Measurements from ENCODE around the gene TRAF3. TPM values are rescaled to one million over a fixed set of nuclear protein-coding genes. Genes with fewer than 3 reads are reported as not detected.
"Not testable (repeated sequence)": the region's sequence is repeated elsewhere in the genome, so short reads cannot be mapped to it uniquely, and the experiment has no call there.

The TRAF3 gene
- total RNA-seq, 2 experiments from 2014 or later: 68.8 to 73.6 TPM

DNA sequence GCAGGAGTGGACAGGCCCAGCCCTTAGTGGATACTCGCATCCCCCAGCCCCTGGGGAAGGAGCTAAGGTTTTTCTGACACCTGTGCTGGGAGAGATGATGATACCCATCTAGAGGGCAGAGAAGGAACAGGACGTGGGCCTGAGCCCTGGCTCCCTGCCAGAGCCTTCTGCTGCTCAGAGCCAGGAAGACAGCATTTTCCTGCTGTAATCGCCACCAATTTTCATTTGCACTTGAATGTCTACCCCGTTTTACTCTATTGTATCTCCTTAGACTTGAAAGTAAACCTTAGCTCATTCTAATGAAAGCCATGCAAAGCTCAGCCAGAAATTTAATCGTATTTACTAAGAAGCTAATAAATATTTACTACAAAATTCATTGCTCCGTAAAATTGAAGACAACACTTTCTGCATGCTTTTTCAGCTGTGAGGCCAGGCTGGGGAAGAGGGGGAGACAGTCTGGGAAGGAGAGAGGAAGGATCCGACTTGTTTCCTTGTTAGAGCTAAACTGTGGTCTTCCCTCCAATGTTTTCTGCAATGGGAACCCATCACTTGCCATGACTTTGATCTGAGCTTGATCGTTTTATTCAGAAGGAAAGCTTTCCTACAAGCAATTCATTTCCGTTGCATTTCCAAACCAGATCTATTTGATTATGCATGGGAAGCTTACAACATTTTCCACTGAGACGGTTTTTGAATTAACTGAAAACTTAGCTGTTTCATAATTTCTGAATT, 17.6 kb upstream of the TRAF3 start:
- POLR2A ChIA-PET: no interaction called here
- DNase-seq: no peak
- intact Hi-C loops (cut with micrococcal nuclease): no loop called here
- peaks cover 7% of the 10 kb centered on the region for H3K27me3 Mint-ChIP-seq
- no peak overlapping the region for H3K4me3 Mint-ChIP-seq
- H3K27ac Mint-ChIP-seq: no peak overlapping the region
- no peaks in the 10 kb centered on the region for H3K9me3 Mint-ChIP-seq
- H3K36me3 Mint-ChIP-seq: no peaks in the 10 kb centered on the region
- CTCF ChIA-PET: interaction anchor here (0.8 to 1.4 kb wide), 3 partner anchors 13 to 65 kb away, joined by 3 to 10 read pairs (median 5); no protein-coding TSS in a partner anchor
- H3K4me1 Mint-ChIP-seq (ENCODE audit: low read depth): peaks cover under 1% of the 10 kb centered on the region

DNA sequence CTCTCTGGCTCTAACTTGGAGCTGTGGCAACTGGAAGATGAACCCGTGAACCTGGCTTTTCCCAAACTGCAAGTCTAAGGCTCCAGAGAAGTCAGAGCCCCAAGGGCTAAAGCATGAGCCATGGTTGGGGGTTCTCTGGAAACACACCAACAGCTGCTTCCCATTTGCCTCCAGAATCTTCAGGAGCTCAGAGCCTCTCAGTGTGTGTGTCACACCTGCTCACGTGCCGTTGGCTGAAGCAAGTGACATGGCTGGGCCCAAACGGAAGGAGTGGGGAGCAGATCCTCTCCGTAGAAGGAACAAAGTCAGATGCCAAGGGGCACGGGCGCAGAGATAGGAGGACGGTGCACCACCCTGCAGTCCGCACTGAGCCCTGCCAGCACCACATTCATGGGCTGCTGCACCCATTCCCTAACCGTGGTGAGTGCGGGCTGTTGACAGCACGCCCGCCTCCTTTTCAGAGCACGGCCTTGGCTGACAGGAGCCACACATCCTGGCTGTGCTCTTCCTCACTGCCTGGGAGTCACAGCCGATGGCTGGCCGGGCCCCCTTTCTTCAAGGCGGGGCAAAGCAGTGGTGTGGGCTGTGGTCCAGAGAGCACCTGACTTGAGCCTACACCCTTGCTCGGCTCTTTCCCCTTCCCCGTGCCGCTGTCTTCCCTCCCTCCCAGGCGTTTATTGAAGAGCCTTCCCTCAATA, 16.6 kb upstream of the TRAF3 start:
- CTCF ChIA-PET: interaction anchor here (1.3 to 1.4 kb wide), 2 partner anchors 12 to 66 kb away, joined by 3 to 10 read pairs; no protein-coding TSS in a partner anchor
- intact Hi-C loops (cut with micrococcal nuclease): no loop called here
- no peaks in the 10 kb centered on the region for H3K36me3 Mint-ChIP-seq
- POLR2A ChIA-PET: no interaction called here
- H3K4me1 Mint-ChIP-seq (ENCODE audit: low read depth): no peaks in the 10 kb centered on the region
- H3K27ac Mint-ChIP-seq: no peak overlapping the region
- no peak overlapping the region for H3K4me3 Mint-ChIP-seq
- H3K9me3 Mint-ChIP-seq: no peaks in the 10 kb centered on the region
- DNase-seq: no peak
- H3K27me3 Mint-ChIP-seq: peaks cover 7% of the 10 kb centered on the region

DNA sequence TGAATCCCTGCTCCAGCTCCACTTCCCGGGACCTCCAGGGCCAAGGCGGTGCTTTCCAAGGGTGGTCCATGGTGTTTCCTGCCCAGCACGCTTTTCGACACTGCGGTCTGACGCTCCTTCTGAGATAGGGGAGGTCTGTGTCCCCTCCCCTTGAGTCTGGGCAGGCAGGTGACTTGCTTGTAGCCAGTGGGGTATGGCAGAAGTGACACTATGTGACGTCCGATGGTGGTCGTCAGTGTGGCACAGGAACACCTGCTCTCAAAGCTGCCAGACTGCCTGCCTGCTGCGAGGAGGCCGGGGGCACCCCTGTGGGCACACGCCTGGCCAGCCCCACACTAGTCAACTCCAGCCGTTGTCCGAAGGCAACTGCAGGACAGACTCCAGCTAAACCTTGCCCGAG, 16.0 kb upstream of the TRAF3 start:
- H3K4me3 Mint-ChIP-seq: no peak overlapping the region
- H3K27me3 Mint-ChIP-seq: peaks cover 7% of the 10 kb centered on the region
- intact Hi-C loops (cut with micrococcal nuclease): no loop called here
- no peak overlapping the region for H3K27ac Mint-ChIP-seq
- CTCF ChIA-PET: no interaction called here
- no peaks in the 10 kb centered on the region for H3K36me3 Mint-ChIP-seq
- H3K9me3 Mint-ChIP-seq: no peaks in the 10 kb centered on the region
- H3K4me1 Mint-ChIP-seq (ENCODE audit: low read depth): no peaks in the 10 kb centered on the region
- no peak for DNase-seq
- POLR2A ChIA-PET: no interaction called here

DNA sequence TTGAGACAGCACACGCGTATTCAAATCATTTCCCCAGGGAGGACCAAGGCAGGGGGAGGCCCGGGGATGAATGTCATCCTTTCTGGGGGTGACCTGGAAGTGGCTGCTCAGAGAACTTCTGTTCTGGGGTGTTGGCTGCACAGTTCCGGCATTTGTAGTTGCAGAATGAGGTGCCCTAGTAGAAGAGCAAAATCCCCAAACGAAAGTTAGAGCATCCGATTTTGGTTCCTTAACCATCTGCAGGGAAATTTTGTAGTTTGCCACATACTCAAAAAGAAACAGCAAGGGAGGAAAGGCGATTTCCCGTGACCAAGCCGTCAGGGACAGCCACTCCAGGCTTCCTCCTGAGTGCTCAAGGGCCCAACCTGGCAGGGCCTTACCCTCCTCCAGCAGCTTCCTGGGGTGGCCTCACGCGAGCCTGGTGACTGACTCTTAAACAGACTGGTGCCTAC, 13.0 kb upstream of the TRAF3 start:
- H3K36me3 Mint-ChIP-seq: no peaks in the 10 kb centered on the region
- POLR2A ChIA-PET: no interaction called here
- H3K4me3 Mint-ChIP-seq: no peak overlapping the region
- no peak for DNase-seq
- intact Hi-C loops (cut with micrococcal nuclease): no loop called here
- CTCF ChIA-PET: no interaction called here
- H3K27me3 Mint-ChIP-seq: peaks cover 7% of the 10 kb centered on the region
- no peak overlapping the region for H3K27ac Mint-ChIP-seq
- H3K9me3 Mint-ChIP-seq: no peaks in the 10 kb centered on the region
- H3K4me1 Mint-ChIP-seq (ENCODE audit: low read depth): peaks cover 4% of the 10 kb centered on the region

DNA sequence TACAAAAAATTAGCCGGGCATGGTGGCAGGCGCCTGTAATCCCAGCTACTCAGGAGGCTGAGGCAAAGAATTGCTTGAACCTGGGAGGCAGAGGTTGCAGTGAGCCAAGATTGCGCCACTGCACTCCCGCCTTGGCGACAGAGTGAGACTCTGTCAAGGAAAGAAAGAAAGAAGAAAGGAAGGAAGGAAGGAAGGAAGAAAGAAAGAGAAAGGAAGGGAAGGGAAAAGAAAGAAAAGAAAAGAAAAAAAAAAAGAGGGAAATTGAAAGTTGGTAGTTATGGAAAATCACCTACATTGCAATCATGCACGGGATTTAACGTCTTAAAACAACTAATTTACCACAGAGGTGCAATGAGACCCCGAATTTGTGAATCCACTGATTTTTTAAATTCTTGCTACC, 11.5 kb upstream of the TRAF3 start:
- H3K4me3 Mint-ChIP-seq; H3K4me1 Mint-ChIP-seq (ENCODE audit: low read depth); POLR2A ChIA-PET; DNase-seq; intact Hi-C loops (cut with micrococcal nuclease); H3K36me3 Mint-ChIP-seq; H3K27ac Mint-ChIP-seq; H3K27me3 Mint-ChIP-seq; H3K9me3 Mint-ChIP-seq; CTCF ChIA-PET: not testable (repeated sequence)

DNA sequence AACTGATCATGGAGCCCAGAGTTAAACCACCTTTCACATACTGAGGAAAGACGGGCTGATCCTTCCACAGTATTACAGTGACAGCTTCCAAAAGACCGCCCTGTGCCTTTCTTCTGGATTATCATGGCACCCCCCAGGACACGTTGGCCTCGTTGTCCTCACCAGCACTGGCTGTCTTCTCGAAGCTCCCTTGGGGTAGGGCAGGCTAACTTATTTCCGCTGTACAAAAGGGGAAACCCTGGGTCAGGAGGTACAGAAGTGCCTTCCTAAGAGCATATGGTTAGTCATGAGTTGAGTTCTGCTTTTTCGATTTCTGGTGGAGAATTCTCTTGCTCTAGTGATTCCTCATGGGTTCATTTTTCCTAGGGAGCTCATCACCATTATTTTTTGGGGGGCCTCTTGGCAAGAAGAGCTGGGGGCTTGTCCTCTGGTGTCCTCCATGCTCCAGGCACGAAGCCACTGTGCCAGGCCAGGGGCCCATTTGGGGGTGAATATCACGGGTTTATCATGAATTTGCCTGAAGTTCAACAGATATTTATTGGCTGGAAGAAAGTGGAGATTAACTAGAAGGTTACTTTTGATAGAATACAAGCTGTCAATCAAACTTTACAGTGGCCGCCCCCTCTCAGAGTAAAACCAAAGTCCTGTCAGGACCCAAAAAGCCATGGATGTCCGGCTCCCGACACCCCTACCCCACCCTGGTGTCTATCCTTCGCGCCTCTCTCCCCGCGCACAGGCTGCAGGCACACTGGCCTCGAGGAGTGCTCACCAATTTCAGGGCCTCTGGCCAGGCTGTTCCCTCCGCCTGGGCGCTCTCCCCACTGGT, 8.8 kb upstream of the TRAF3 start:
- ChIA-PET POLR2A (no interaction called here), CTCF (no interaction called here)

DNA sequence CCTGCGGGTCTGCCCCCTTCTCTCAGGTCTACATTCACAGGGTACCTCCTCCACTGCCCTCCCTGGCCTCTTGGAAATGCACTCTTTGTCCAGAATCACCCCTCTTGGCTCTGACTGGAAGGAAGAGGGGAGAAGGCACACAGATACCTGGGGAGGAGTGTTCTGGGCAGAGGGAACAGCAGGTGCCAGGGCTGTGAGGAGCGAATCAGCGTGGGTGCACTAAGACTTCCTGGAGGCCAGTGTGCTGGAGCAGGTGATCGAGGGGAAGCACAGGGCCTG, 8.3 kb upstream of the TRAF3 start:
- Mint-ChIP-seq H3K4me3 (no peak overlapping the region), H3K9me3 (no peaks in the 10 kb centered on the region), H3K27ac (no peak overlapping the region), H3K27me3 (no peaks in the 10 kb centered on the region), H3K4me1 (ENCODE audit: low read depth) (peaks cover 7% of the 10 kb centered on the region), H3K36me3 (no peaks in the 10 kb centered on the region)
- intact Hi-C loops (cut with micrococcal nuclease): no loop called here
- ChIA-PET CTCF (no interaction called here), POLR2A (no interaction called here)
- no peak for DNase-seq

More for the DNA sequence above, 8.8 kb upstream of the TRAF3 start:
- no peaks in the 10 kb centered on the region for H3K9me3 Mint-ChIP-seq
- no peak overlapping the region for H3K27ac Mint-ChIP-seq
- peak; percentile 28 for DNase-seq
- peaks cover 6% of the 10 kb centered on the region for H3K4me1 Mint-ChIP-seq (ENCODE audit: low read depth)
- intact Hi-C loops (cut with micrococcal nuclease): no loop called here
- H3K27me3 Mint-ChIP-seq: no peaks in the 10 kb centered on the region
- H3K36me3 Mint-ChIP-seq: no peaks in the 10 kb centered on the region
- H3K4me3 Mint-ChIP-seq: no peak overlapping the region

DNA sequence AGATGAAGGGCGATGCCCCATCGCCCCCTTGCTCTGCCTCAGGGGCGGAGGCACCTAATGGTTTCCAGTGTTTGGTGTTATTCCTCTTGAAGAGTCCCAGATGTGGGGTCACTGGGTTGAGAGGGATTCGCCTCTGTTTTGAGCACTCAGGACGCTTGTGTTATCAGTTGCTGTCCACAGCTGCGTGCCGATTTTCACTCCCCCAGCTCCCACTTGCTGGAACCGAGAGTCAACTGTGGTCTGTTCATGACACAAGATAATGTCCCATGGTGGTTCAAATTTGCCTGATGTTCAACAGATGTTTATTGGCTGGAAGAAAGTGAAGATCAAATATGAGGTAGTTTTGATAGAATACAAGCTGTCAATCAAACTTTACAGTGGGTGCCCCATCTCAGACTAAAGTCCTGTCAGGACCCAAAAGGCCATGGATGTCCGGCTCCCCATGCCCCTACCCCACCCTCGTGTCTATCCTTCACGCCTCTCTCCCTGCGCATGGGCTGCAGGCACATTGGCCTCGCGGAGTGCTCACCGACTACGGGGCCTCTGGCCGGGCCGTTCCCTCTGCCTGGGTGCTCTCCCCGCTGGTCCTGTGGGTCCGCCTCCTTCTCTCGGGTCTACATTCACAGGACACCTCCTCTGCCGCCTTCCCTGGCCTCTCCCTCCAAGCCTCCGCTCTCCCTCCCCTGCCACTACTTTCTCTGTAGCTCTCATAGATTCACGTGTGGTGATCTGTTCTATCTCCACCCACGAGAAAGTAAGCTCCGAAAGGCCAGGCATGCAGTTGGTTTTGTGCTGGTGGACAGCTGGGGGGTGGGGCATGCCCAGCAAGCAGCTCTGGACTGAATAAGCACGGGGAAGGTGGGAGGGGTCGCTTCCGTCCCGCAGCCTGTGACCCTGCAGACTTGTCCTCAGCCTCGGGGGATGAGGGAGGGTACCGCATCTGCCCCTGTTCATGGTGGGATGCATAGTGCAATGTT, 6.8 kb upstream of the TRAF3 start:
- intact Hi-C loops (cut with micrococcal nuclease): loop anchor here (10.0 kb wide), 1 partner anchor 176 kb away; the partner anchor contains the start of gene RCOR1
- Mint-ChIP-seq H3K4me3 (no peak overlapping the region), H3K36me3 (no peaks in the 10 kb centered on the region), H3K4me1 (ENCODE audit: low read depth) (peaks cover 17% of the 10 kb centered on the region), H3K9me3 (no peaks in the 10 kb centered on the region), H3K27me3 (no peaks in the 10 kb centered on the region), H3K27ac (no peak overlapping the region)
- CTCF ChIA-PET: no interaction called here
- POLR2A ChIA-PET: no interaction called here
- no peak for DNase-seq

DNA sequence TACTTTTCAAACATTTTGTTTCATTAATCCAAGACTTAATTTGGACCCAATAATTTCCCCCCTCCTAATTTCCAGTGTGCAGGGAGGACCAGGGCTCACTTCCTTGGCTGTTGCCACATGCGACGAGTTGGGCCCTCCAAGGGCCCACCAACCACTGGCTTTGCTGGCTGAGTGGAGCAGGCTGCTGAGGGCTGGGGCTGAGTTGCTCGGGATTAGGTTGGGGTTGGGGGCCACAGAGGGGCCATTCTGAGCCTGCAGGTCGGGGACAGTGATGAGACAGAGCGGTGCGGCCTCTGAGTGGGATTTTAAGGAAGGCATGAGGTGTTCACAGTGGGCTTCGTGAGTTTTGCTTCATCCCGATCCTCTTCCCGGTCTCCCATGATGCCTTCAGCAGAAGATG, 6.1 kb upstream of the TRAF3 start:
- ChIA-PET POLR2A (no interaction called here), CTCF (no interaction called here)
- H3K27ac Mint-ChIP-seq: no peak overlapping the region
- no peaks in the 10 kb centered on the region for H3K27me3 Mint-ChIP-seq
- H3K4me3 Mint-ChIP-seq: no peak overlapping the region
- DNase-seq: no peak
- peaks cover 24% of the 10 kb centered on the region for H3K4me1 Mint-ChIP-seq (ENCODE audit: low read depth)
- H3K36me3 Mint-ChIP-seq: no peaks in the 10 kb centered on the region
- no peaks in the 10 kb centered on the region for H3K9me3 Mint-ChIP-seq
- intact Hi-C loops (cut with micrococcal nuclease): loop anchor here (10.0 kb wide), 1 partner anchor 176 kb away; the partner anchor contains the start of gene RCOR1

DNA sequence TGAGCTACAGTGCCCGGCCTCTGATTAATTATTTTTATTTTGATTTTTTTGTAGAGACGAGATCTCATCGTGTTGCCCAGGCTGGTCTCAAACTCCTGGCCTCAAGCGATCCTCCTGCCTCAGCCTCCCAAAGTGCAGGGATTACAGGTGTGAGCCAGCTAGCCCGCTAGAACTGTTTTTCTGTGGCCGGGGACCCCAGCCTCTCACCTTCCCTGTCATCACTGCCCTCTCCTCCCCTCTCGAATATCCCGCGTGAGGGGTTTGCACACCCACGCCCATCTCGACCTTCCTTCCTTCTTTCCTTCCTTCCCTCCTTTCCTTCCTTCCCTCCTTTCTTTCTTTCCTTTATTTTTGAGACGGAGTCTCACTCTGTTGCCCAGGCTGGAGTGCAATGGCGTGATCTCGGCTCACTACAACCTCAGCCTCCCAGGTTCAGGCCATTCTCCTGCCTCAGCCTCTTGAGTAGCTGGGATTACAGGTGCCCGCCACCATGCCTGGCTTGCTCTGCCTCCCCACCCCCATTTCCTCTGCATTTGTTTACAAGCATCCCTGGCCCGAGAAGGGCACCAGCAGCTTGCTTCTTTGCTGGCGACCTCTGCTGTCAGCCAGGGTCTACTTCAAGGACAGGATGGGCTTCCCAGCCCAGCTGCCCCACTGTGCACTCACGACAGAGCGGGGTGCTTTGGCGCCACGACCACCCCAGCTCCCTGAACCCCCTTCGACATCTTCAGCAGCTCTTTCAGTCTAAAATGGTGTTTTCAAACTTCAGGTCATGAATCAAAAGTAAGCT, 4.3 kb upstream of the TRAF3 start:
- intact Hi-C loops (cut with micrococcal nuclease): loop anchor here (10.0 kb wide), 1 partner anchor 178 kb away; the partner anchor contains the start of gene RCOR1

More for the DNA sequence above, 4.3 kb upstream of the TRAF3 start:
- DNase-seq: no peak
- H3K27me3 Mint-ChIP-seq: no peaks in the 10 kb centered on the region
- H3K36me3 Mint-ChIP-seq: no peaks in the 10 kb centered on the region
- CTCF ChIA-PET: interaction anchor here (0.6 to 2.0 kb wide), 6 partner anchors 11 to 381 kb away, joined by 3 to 12 read pairs (median 4); no protein-coding TSS in a partner anchor
- peaks cover 30% of the 10 kb centered on the region for H3K4me1 Mint-ChIP-seq (ENCODE audit: low read depth)
- H3K4me3 Mint-ChIP-seq: no peak overlapping the region
- no peaks in the 10 kb centered on the region for H3K9me3 Mint-ChIP-seq
- POLR2A ChIA-PET: no interaction called here
- no peak overlapping the region for H3K27ac Mint-ChIP-seq

All from activated CD4-positive, alpha-beta memory T cell treated with anti-CD3 and anti-CD28 coated beads for 36 hours (primary cell).